ENCODE data around the gene MICAL1.
"Not testable (repeated sequence)": the region's sequence is repeated elsewhere in the genome, so short reads cannot be mapped to it uniquely, and the experiment has no call there.

Gene MICAL1

GRCh38 chr6:109477184-109477583 lies 21.6 kb upstream of the MICAL1 start:
- no peak for DNase-seq

GRCh38 chr6:109475625-109476024 lies 20.1 kb upstream of the MICAL1 start:
- no peak for DNase-seq

- no peak for DNase-seq
These were observed 19.4 kb upstream of the MICAL1 start for GRCh38 chr6:109474995-109475394.

GRCh38 chr6:109473120-109473519 lies 17.5 kb upstream of the MICAL1 start:
- DNase-seq: no peak

GRCh38 chr6:109472132-109472995 lies 16.8 kb upstream of the MICAL1 start:
- DNase-seq: no peak

- DNase-seq: no peak
These were observed 15.7 kb upstream of the MICAL1 start for GRCh38 chr6:109471105-109471810.

GRCh38 chr6:109469591-109470189 lies 14.1 kb upstream of the MICAL1 start:
- DNase-seq: no peak

GRCh38 chr6:109467696-109468095 lies 12.1 kb upstream of the MICAL1 start:
- no peak for DNase-seq

- no peak for DNase-seq
These were observed 10.8 kb upstream of the MICAL1 start for GRCh38 chr6:109466212-109466923.

- no peak for DNase-seq
These were observed 10.2 kb upstream of the MICAL1 start for GRCh38 chr6:109465772-109466171.

- DNase-seq: no peak
These were observed 6.4 kb upstream of the MICAL1 start for GRCh38 chr6:109461733-109462526.

- not testable (repeated sequence) for DNase-seq
These were observed 5.6 kb upstream of the MICAL1 start for GRCh38 chr6:109461205-109461604.

GRCh38 chr6:109460161-109460829 lies 4.7 kb upstream of the MICAL1 start:
- no peak for DNase-seq

GRCh38 chr6:109458774-109459531 lies 3.4 kb upstream of the MICAL1 start:
- DNase-seq: no peak

- no peak for DNase-seq
These were observed 2.0 kb upstream of the MICAL1 start for GRCh38 chr6:109457562-109457996.

- DNase-seq: no peak
These were observed 1.4 kb upstream of the MICAL1 start for GRCh38 chr6:109456710-109457561.

- no peak for DNase-seq
These were observed 575 bp upstream of the MICAL1 start for GRCh38 chr6:109456111-109456583.

- DNase-seq: no peak
These were observed 806 bp downstream of the MICAL1 start for GRCh38 chr6:109454496-109455436.

Data from NCI-H1436 treated with DMSO at 0.1 percent for 48 hours (cell line).